GM21447 (cell line): ENCODE data around the gene ADGRB2.

Source experiments
- ATAC-seq: cut with Tn5 transposase; IDR thresholded peaks from one replicate; pipeline ENCODE4 v1.9.1; 2021; ENCODE audit not compliant: unreplicated experiment

Gene ADGRB2

DNA sequence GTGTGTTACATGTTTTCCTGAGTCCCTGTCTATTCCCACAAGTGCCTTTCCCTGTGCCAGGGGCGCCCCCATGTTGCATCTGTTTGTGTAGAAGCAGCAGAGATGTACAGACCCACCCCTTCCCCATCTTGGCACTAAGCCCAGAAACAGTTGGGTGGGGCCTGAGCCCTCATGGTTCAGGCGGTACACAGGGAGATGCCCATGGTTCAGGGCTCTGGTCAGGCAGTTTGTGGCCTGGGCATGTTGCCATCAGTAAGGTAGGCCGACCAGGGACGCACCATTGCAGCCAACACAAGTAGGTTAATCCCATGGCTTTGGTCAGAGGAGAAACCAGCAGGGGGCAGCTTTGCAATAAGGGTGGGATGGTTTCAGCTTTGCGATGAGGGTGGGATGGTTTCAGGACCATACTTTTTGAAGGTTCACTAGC is 914 bp upstream of the ADGRB2 start:
- ATAC-seq, result no peak

DNA sequence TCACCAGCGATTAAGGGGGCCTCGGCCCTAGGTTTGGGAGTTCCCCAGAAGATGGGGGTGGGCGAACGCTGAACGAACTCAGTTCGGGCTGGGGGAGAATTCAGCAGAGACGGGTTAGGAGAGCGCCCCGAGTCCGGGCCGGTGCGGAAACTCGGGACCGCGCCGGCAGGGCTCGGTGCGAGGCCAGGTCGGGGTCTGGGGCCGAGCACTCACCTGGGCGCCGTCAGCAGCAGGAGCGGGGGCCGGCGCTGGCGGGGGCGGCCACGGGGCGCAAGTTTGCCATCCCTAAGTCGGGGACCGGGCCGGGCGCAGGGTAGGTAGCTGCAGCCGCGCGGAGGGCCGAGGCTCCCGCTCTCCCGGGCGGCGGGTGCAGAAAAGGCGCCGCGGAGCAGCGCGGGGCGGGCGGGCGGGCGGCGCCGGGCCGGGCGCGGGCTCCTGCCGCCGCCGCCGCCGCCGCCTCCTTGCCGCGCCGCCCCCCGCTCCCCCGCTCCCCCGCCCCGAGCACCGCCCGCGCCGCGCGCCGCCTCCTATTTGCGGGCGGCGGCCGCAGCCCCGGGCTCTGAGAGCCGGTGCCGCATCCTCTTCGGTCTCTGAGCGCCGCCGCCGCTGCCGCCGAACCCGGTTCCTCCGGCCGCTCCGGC is 349 bp downstream of the ADGRB2 start:
- ATAC-seq, result no peak

DNA sequence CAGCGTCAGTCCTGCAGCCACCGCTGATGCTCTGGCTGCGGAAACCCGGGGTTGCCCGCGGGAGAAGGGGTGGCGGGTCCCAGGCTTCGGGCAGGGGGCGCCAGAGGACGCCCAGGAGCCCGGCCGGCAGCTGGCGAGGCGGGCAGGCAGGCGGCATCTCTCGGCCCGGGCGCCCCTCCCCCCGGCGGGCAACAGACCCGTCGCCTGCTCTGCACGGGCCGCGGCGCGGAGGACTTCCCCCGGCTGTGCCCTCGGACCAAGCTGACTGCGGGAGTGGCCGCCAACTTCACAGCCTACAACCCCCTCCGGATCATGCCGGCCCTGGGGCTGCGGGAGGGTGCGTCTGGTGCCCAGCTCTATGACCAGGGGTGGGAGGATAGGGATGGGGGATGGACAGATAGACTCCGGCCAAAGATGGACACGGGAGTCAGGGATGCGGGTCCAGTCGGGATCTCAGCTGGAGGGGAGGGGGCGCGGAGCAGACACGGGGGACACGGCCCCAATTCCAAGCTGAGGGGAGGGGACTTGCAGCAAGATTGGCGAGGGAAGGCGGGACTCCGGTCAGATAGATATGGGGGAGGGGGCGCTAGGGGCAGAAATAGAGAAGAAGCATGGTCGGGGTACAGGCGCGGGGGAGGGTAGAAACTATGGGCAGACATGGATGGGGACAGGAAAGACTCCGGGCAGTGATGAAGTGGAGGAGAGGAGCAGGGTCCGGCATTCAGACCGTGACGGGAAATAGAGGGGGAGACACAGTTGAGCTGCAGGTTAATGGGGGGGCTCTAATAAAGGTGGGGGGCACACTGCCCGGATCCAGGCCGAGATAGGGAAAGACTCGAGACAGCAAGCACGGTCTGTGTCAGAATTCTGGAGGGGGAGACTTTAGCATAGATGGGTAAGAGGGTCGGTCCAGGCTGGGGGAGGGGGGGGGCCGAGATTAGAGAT is 1.1 kb downstream of the ADGRB2 start:
- ATAC-seq, result no peak

DNA sequence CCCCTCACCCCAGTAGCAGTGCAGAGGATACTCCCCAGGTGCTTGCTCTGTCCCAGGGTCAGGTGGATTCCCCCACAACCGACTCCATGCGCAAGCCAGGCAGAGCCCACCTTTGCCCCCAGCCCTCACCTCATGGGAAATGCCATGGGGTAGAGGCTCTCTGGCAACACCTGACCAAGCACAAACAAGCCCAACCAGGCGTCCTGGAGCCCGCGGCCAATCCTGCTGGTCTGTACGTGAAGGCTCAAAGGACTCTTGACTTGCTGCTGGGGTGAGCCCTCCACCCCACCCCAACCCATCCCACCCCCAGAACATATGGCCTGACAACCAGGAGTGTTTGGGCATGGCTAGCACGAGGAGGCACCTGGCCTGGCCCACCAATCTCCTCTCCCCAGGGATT is 1.8 kb downstream of the ADGRB2 start:
- no peak for ATAC-seq

DNA sequence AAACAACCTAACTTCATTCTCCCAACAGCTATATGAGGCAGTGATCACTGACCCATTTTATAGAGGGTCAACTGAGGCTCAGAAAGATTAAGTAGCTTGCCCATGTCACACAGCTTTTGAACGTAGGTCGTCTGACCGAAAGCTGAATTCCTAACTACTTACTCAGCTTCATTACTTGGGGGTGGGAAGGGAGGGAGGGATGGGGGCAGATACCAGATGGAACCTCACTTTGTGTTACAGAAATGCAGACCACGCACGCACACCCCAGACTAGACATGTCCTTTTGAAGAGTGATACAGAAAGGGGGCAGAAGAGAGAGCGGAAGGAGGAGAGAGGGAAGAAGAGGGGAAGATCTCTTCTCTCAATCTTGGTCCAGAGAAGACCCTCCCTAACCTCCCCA is 2.3 kb downstream of the ADGRB2 start:
- no peak for ATAC-seq

DNA sequence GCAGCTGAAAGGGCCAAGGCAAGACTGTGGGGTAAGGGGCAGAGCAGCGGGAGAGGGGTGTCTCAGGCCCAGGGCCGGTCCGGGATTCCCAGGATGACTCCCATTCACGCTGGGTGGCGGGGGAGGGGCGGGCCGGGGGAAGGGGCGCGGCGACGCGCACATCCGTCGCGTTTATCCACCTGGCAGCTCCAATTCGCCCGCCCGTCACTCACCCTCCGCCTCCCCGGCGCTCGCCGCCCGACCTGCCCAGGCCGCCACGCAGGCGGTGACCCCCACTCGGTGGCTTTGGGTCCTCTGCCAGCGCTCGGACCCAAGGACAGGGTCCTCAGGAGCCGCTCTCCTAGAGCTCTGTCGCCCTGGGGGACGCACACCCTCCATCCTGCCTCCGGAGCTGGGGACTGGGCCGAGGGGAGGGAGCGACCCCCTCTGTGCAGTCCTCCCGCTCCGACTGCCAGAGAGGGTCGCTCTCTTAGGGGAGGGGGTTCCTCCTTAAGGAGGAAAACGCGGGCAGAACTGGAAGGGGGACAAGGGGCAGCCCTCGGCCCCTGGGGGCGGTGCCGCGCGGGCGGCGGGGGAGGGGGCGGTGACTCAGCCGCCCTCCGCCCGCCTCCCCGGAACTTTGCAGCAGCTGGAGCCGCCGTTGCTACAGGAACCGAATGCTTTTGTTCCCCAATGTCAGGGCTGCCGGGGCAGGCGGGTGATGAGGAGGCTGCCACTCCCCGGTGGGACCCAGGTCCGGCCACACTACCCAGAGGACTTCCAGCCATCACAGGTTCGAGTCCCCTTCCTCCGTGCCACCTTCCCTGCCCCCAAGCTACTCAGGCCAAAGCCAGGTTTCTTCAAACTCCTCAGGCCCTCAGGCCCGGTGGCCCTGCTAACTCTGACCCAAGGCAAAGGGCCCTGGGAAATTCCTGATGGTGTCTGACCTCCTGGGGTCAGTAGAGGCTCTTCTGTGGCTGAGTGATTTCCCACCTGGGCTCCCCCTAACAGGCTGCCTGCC is 3.4 kb downstream of the ADGRB2 start:
- ATAC-seq, result no peak

DNA sequence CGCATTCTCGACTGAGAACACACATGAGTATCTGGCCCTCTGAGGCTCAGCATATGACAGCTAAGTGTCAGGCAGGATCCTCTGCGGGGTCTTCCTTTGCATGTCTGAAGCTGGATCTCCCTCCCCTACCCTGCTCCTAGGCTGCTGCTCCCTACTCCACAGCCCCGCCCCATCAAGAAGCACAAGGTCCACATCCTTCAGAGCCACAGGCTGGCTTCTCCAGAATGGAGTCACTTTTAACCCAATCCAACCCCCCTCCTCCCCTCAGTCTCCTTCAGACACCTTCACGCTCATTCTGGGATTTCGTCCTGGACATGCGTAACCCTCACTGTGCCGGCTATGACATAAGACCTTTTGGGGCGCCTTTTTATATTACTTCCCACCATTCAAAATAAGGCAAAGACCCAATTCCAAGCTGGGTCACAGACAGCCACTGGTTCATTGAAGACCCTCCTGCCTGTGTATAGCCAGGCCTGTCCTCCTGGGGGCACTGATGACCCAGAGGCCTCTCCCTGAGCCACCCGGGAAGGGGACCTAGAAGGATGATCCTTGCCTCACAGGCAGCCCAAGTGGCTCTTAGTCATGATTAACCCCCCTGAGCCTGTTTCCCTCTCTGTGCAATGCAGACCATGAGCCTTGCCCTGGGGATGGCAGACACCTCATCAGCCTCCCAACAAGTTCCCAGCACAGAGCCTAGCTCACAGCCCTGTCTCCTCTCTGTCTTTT is 4.7 kb downstream of the ADGRB2 start:
- no peak for ATAC-seq

DNA sequence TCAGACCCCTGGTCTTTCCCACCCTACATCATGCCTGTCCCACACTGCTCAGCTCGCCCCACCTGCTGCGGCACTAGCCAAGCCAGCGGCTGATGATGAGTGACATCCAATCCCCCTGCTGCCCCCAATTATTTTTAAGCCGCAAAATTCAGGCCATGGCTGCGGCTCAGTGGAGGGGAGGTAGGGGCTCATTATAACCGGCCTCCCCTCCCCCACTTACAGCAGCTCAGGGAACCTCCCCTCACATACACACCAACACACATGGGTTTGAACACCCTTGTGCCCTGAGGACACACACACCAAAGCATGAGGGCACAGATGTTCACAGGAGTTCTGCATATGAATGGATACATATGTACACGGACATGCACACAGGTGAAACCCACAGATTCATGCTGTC is 5.3 kb downstream of the ADGRB2 start:
- no peak for ATAC-seq

DNA sequence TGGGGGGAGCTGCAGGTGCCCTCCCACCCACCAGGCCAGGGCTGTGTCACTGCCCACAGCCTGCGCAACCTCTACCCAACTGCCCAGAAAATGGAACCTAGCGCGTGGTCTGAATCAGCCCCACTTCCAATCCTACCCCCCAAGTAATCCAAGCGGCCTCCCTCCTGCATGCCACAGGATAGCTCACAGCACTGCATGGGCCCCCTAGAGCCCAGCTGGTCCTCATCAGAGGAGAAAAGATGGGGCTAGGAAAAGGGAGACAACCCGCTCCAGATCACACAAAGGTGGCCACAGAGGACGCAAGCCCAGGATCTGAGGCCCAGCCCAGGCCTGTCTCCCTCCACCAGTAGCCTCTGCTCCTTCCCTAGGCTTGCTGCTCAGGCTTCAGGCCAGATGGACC is 6.2 kb downstream of the ADGRB2 start:
- no peak for ATAC-seq

DNA sequence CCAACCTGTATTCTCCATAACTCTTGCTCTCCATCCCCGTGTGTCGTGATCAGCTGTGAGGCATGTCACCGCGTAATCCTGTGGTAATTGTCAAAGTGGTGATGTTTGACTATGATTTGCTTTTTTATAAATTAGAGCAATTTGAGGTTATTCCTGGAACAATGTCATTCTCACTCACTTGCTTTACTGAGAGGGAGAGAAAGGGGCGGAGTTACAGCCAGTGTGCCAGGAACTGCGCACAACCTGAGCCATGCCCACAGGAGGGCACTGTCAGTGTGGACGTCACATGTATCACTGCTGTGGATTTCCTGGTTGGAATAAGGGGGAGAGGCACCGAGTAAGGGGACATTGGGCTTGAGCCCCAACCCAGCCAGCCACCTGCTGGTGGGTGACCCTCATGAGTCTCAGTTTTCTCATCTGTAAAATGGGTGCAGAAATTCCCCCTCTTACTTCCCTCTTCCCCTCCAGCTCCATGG is 6.9 kb downstream of the ADGRB2 start:
- ATAC-seq, result no peak

DNA sequence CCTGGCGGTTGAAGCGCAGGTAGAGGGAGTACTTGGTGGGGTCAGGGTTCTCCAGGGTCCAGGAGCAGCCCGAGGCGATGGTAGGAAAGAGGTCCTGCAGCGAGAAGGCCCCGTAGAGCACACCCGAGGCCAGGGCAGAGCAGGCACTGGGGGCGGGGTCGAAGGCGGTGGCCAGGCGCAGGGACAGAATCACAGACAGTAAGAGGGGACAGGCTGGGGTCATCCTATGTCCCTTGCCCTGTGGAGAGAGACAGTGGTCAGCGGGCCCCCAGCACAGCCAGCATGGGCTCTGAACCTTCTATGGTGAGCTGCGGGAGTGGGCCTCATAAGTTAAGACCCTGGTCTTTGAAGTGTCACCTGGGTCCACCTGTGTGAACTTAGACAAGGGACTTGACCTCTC is 7.6 kb downstream of the ADGRB2 start:
- no peak for ATAC-seq

DNA sequence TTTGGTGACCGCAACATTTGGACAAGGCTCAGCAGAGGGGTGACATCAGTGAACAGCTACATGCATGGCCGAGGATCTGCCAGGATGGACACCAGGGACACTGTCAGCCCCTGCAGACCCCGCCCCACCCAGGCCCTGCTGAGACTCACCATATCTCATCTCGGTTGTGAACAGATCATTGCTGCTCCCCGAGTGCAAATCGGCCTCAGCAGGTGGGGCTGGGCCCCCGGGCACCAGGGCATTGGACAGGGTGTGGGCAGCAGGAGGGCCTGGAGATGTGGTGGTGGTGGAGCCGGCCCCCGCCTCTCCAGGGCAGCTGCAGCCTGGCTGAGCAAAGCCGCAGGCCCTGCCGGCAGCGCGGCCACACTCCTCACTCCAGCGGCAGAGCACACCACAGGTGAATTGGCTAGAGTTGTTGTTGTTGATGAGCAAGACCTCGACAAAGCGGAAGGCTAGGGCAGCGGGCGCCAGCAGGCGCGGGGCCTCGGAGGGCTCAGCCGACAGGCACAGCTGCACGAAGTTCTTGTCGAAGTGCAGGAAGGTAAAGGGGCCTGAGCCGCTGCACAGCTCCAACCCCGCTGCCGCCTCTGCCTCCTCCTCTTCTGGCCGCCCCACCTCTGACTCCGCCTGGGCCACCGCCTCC is 8.2 kb downstream of the ADGRB2 start:
- no peak for ATAC-seq

DNA sequence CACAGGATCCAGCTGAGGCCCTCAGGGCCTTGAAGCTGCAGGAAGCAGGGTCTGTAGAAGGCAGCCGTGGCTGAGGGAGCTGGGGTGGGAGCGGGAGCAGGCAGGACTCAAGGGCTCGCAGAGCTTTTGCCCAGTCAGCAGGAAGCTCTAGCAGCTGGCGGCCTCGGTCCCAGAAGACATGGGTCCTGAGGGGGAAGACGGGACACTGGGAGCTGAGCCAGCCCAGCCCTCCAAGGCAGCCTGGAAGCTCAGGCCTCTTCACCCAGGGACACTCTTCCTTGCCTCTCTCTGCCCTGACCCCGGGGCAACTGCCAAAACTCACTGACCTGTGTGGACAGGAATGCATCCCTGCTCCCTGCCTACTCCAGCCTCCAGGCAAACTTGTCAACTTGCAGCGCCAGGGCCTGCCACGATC is 8.9 kb downstream of the ADGRB2 start:
- ATAC-seq, result no peak

DNA sequence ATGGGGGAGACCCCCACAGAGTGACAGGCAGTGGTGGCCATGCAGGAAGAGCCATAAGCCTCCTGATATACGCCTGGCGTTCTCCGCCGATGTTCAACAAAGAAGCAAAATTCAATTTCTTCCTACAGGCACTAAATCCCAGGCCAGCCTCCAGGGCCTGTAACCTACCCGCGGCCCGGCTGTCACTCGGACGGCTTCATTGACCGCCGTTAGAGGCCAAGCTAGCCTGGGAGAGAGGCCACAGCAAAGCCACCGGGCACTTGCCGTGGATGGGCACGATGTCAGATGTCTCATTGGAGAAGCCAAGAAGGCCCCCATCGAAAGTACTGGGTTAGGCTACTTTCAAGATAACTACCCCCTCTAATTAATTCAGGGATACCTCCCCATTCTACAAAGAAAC is 9.7 kb downstream of the ADGRB2 start:
- ATAC-seq, result no peak

DNA sequence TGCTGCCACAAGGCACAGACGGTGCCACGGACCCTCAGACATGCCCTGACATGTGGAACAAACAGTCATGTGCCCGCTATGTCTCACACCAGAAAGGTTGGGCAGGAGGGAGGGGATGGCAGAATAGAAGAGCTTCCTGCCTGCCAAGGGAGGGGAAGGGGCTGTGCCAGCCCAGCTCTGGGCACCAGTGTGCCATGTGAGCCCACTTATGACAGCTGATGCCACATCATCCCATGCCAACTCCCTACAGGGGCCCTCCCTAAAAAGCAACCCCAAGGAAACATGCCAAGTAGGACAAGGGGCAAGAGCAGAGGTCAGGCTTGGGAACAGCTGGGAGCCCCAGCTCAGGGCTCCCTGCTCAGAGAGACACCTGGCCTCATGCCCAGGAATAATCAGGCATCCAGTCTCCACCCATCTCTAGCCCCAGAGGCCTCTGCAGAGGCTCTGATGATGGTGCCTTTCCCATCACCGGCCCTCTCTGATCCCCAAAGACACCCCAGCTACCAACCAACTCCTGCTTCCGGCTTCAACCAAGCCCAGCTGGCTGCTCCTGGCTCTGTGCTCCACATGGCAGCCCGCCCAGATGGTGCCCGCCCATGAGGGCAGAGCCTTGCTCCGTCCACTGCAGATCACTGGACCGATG is 10.3 kb downstream of the ADGRB2 start:
- no peak for ATAC-seq

DNA sequence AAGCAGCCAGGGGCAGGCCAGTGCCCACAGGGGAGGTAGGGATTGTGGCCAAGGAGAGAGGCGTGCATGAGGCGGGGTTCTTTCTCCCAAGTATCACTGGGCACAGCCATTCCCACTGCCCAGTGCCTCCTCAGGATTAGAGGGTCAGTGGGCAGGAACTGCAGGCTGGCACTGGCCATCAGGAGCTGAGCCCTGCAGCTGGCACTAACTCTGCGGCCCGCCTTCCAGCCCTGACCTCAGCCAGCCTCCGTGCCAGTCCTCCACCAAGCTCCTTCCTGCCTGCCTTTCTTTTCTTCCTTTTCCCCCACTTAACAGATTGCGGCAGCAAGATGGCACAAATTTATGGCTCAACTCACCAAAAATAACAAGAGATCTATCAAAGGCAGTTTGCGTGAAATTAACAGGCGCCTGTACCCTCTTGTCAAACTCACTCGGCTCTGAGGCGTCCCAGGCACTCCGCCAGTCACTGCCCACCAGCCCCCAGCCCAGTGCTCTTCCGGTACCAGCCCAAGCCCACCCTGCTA is 11.1 kb downstream of the ADGRB2 start:
- no peak for ATAC-seq

DNA sequence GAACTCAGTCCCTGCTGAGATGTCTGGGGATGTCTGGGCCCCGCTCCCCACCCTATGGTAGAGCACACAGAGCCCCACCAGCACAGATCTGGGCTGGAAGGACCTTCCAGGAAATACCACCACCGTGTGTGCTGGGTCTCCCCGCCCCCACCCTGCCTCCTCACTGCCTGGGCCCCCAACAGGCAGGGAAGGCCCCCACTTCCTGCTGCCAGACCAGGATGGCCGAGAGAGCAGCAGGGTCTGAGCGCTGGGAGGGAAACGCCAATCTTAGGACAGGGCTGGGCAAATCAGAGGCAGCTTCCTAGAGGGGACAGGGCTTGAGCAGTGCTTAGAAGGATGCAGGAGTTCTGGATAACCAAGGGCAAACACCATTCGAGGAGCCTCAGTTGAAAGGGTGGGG is 11.9 kb downstream of the ADGRB2 start:
- no peak for ATAC-seq

DNA sequence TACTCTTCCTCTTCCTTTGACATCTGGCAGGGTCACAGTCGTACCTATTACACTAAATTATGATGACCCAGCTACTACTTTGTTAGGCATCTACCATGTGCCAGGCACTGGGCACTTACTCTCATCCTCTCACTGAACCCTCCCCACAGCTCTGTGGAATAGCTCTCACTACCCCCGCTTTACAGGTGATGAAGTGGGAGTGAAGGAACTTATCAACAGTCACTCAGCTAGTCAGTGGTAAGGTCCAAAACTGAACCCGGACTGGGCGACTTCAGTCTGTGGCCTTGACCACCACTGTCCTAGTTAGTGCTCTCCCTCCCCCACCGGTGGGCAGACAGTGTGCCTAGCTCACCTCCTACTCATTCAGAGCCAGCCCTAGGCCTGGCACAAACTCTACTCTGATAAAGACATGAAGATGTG is 12.3 kb downstream of the ADGRB2 start:
- no peak for ATAC-seq

DNA sequence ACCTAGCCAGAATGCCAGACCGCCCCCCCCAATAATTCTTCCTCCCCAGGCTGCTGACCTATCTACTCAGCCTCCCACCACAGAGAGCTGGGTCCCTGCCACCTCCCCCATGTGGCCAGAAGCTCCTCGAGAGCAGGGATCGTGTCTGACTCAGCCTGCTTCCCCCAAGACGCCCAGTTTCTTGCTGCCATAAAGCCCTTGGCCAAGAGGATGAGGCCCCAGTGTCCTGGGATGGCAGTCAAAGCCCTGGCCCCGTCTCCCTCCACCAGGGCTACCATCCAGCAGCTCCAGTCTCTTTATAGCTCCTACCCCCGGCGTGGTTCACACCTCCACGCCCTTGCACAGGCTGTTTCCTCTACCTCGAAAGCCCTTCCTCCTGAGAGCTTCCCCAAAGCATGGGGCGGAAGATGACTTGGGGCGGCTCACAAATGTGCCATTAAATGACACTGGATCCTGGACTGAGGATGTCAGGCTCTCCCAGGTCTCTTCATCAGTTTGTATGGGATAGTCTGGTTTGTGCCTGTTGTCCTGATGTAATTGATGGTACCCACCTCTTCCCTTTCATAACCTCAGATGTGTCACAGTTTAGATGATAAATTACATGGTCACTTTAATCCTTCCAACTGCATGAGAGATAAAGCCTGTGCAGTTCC is 13.2 kb downstream of the ADGRB2 start:
- no peak for ATAC-seq
